H1 (cell line): ENCODE results near the gene CAPN13.

Source experiments
- EP300 ChIP-seq, 2 experiments: IDR thresholded peaks; 1 replicate in 1 of 2; 2 replicates in 1 of 2; pipeline ENCODE4 v1.6.1; 2011 to 2012; ENCODE audit warnings: low read depth in 2 of 2, low read length in 2 of 2, mild to moderate bottlenecking in 2 of 2, borderline replicate concordance in 1 of 2, inconsistent platforms in 1 of 2, moderate library complexity in 1 of 2
- EZH2 ChIP-seq: fragments of 200-600 bp; sonication (generic); IDR thresholded peaks from 2 replicates; pipeline ENCODE4 v1.7.1; 2012; ENCODE audit warnings: low read depth, mild to moderate bottlenecking, moderate library complexity, low read length, inconsistent platforms; ENCODE audit not compliant: severe bottlenecking
- YY1 ChIP-seq: IDR thresholded peaks from 2 replicates; pipeline ENCODE4 v1.6.1; 2011; ENCODE audit warnings: low read depth, mild to moderate bottlenecking, low read length
- TF ChIP-seq, protein P1 (sequence below), 3 experiments: IDR thresholded peaks; 1 replicate in 2 of 3; 2 replicates in 1 of 3; pipeline versions ENCODE4 v1.5.1 to v1.6.1; 2011; ENCODE audit warnings: low read length in 3 of 3, mild to moderate bottlenecking in 3 of 3, inconsistent platforms in 2 of 3, low read depth in 1 of 3, moderate library complexity in 1 of 3; ENCODE audit not compliant: insufficient read depth in 1 of 3; ENCODE audit errors: control extremely low read depth in 1 of 3

GRCh38 chr2:30710016-30710415 is 97.2 kb downstream of the CAPN13 start:
- no peak for TF ChIP-seq EZH2
- TF ChIP-seq, protein P1, sequence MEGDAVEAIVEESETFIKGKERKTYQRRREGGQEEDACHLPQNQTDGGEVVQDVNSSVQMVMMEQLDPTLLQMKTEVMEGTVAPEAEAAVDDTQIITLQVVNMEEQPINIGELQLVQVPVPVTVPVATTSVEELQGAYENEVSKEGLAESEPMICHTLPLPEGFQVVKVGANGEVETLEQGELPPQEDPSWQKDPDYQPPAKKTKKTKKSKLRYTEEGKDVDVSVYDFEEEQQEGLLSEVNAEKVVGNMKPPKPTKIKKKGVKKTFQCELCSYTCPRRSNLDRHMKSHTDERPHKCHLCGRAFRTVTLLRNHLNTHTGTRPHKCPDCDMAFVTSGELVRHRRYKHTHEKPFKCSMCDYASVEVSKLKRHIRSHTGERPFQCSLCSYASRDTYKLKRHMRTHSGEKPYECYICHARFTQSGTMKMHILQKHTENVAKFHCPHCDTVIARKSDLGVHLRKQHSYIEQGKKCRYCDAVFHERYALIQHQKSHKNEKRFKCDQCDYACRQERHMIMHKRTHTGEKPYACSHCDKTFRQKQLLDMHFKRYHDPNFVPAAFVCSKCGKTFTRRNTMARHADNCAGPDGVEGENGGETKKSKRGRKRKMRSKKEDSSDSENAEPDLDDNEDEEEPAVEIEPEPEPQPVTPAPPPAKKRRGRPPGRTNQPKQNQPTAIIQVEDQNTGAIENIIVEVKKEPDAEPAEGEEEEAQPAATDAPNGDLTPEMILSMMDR (IDR thresholded peaks at IDR 0.05; ENCODE audit: control extremely low read depth in 1 of 3, insufficient read depth in 1 of 3, low read depth in 1 of 3, low read length in 3 of 3), result no peak
- no peak for TF ChIP-seq EP300 (IDR thresholded peaks at IDR 0.05; ENCODE audit: borderline replicate concordance in 1 of 2, low read depth in 2 of 2, low read length in 2 of 2)
- no peak for TF ChIP-seq YY1
